Measurements from ENCODE around the gene C1QTNF12.
"Not testable (repeated sequence)": the region's sequence is repeated elsewhere in the genome, so short reads cannot be mapped to it uniquely, and the experiment has no call there.

The C1QTNF12 gene

GRCh38 chr1:1199961-1200875 lies 46.3 kb downstream of the C1QTNF12 start:
- no peak for DNase-seq (ENCODE audit: low read depth in 1 of 2, low spot score in 1 of 2)

GRCh38 chr1:1199141-1199960 lies 47.2 kb downstream of the C1QTNF12 start:
- no peak for DNase-seq (ENCODE audit: low read depth in 1 of 2, low spot score in 1 of 2)

- DNase-seq (ENCODE audit: low read depth in 1 of 2, low spot score in 1 of 2) = no peak
These were observed 47.9 kb downstream of the C1QTNF12 start for GRCh38 chr1:1198423-1199140.

GRCh38 chr1:1197551-1198422 lies 48.7 kb downstream of the C1QTNF12 start:
- no peak for DNase-seq (ENCODE audit: low read depth in 1 of 2, low spot score in 1 of 2)

- DNase-seq (ENCODE audit: low read depth in 1 of 2, low spot score in 1 of 2) = no peak
These were observed 49.4 kb downstream of the C1QTNF12 start for GRCh38 chr1:1197188-1197500.

- no peak for DNase-seq (ENCODE audit: low read depth in 1 of 2, low spot score in 1 of 2)
These were observed 49.9 kb downstream of the C1QTNF12 start for GRCh38 chr1:1196431-1197187.

GRCh38 chr1:1195726-1196125 lies 50.8 kb downstream of the C1QTNF12 start:
- DNase-seq (ENCODE audit: low read depth in 1 of 2, low spot score in 1 of 2) = not testable (repeated sequence)

GRCh38 chr1:1194723-1195122 lies 51.8 kb downstream of the C1QTNF12 start:
- DNase-seq (ENCODE audit: low read depth in 1 of 2, low spot score in 1 of 2) = no peak
